ENCODE measurements around the gene RBPJ. TPM values are rescaled to one million over a fixed set of nuclear protein-coding genes. Genes with fewer than 3 reads are reported as not detected.
"Not testable (repeated sequence)": the region's sequence is repeated elsewhere in the genome, so short reads cannot be mapped to it uniquely, and the experiment has no call there.

The RBPJ gene
- total RNA-seq, 4 donors from 2014 or later: 94.1 to 129 (median 113) TPM

- TF ChIP-seq CTCF (IDR thresholded peaks at IDR 0.05): no peak
- no peak for ATAC-seq (ENCODE audit: low FRiP score)
- DNase-seq (ENCODE audit: low spot score): no peak
Observed at GRCh38 chr4:26384380-26385057, 63.7 kb downstream of the RBPJ start.

GRCh38 chr4:26385690-26386089, 64.9 kb downstream of the RBPJ start:
- ATAC-seq (ENCODE audit: low FRiP score): no peak
- no peak for TF ChIP-seq CTCF (IDR thresholded peaks at IDR 0.05)
- DNase-seq (ENCODE audit: low spot score): no peak

GRCh38 chr4:26386386-26386785, 65.6 kb downstream of the RBPJ start:
- TF ChIP-seq CTCF (IDR thresholded peaks at IDR 0.05): no peak
- DNase-seq (ENCODE audit: low spot score): no peak
- ATAC-seq (ENCODE audit: low FRiP score): no peak

- ATAC-seq (ENCODE audit: low FRiP score): no peak
- no peak for TF ChIP-seq CTCF (IDR thresholded peaks at IDR 0.05)
- DNase-seq (ENCODE audit: low spot score): no peak
Observed at GRCh38 chr4:26388671-26389070, 67.9 kb downstream of the RBPJ start.

GRCh38 chr4:26397086-26397485, 76.3 kb downstream of the RBPJ start:
- ATAC-seq (ENCODE audit: low FRiP score) (no peak), DNase-seq (ENCODE audit: low spot score) (no peak)

GRCh38 chr4:26400132-26400531, 79.3 kb downstream of the RBPJ start:
- no peak for TF ChIP-seq CTCF (IDR thresholded peaks at IDR 0.05)

More at GRCh38 chr4:26397086-26397485, 76.3 kb downstream of the RBPJ start:
- TF ChIP-seq CTCF (IDR thresholded peaks at IDR 0.05): no peak

GRCh38 chr4:26402017-26402416, 81.2 kb downstream of the RBPJ start:
- ATAC-seq (ENCODE audit: low FRiP score); DNase-seq (ENCODE audit: low spot score): not testable (repeated sequence)

More at GRCh38 chr4:26400132-26400531, 79.3 kb downstream of the RBPJ start:
- no peak for ATAC-seq (ENCODE audit: low FRiP score)
- no peak for DNase-seq (ENCODE audit: low spot score)
